ENCODE measurements around the gene TLE7. TPM values are rescaled to one million over a fixed set of nuclear protein-coding genes. Genes with fewer than 3 reads are reported as not detected.

TLE7 gene
- polyA plus RNA-seq, 1 of the 3 experiments (the other 2 are of a cell fraction): not detected

DNA sequence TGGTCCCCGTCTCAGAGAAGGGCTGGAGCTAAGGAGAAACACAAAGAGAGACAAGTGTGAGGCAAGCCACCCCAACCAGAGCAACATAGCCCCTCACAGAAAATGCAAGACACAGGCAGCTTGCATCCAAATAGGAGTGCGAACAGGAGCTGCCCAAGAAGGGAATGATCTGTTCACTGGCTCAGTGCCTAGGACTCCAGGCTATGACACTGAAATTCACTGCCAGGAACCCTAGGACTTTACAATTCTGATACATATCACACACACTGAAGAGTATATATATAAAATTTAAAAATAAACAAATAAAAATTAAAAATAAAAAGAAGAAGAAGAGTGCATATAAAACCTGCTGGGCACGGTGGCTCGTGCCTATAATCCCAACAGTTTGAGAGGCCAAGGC lies 14.9 kb upstream of the TLE7 start:
- Histone ChIP-seq H2AFZ (ENCODE audit: low read depth) (no peak overlapping the region), H3K9me2 (no peaks in the 10 kb centered on the region), H4K20me1 (ENCODE audit: insufficient read depth) (no peaks in the 10 kb centered on the region), H3K27ac (ENCODE audit: low read depth in 2 of 2, low read length in 1 of 2) (no peak overlapping the region), H3F3A (replicated peaks; ENCODE audit: insufficient read depth) (peaks cover 3% of the 10 kb centered on the region), H3K27me3 (ENCODE audit: insufficient read depth) (no peaks in the 10 kb centered on the region), H3K79me2 (ENCODE audit: insufficient read depth) (peaks cover 42% of the 10 kb centered on the region), H3K4me3 (ENCODE audit: low read depth in 2 of 2, low read length in 1 of 2) (no peak overlapping the region), H3K9me3 (no peaks in the 10 kb centered on the region), H3K36me3 (replicated peaks in 1 of 2; ENCODE audit: control insufficient read depth in 1 of 2, insufficient read depth in 2 of 2, low read length in 1 of 2) (peaks cover 39 to 41% of the 10 kb centered on the region in 2 experiments), H3K4me1 (ENCODE audit: control insufficient read depth in 1 of 2, insufficient read depth in 2 of 2, low read depth in 1 of 2, low read length in 1 of 2) (peaks cover 3 to 5% of the 10 kb centered on the region in 2 experiments; a peak in 3 of 4 replicates), H3K4me2 (no peak overlapping the region), H3K9ac (no peak overlapping the region)
- TF ChIP-seq NRF1 (IDR thresholded peaks at IDR 0.05; ENCODE audit: low read depth, low read length) (no peak), TCF12 (IDR thresholded peaks at IDR 0.05) (no peak), MXI1 (IDR thresholded peaks at IDR 0.05; ENCODE audit: low read depth, low read length) (no peak), FOSL2 (IDR thresholded peaks at IDR 0.05; ENCODE audit: borderline replicate concordance, low read depth) (no peak), MEF2A (IDR thresholded peaks at IDR 0.05; ENCODE audit: borderline replicate concordance, low read depth) (no peak)
- TF ChIP-seq, protein P1, sequence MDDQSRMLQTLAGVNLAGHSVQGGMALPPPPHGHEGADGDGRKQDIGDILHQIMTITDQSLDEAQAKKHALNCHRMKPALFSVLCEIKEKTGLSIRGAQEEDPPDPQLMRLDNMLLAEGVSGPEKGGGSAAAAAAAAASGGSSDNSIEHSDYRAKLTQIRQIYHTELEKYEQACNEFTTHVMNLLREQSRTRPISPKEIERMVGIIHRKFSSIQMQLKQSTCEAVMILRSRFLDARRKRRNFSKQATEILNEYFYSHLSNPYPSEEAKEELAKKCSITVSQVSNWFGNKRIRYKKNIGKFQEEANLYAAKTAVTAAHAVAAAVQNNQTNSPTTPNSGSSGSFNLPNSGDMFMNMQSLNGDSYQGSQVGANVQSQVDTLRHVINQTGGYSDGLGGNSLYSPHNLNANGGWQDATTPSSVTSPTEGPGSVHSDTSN (IDR thresholded peaks at IDR 0.05): no peak
- WGBS (ENCODE audit: low lambda C conversion rate): 91% methylated on average over 4 of the region's 4 CpGs
- CTCF ChIA-PET: interaction anchor here (0.7 to 2.2 kb wide), 3 partner anchors 43 to 54 kb away, joined by 3 to 12 read pairs (median 4); no protein-coding TSS in a partner anchor
- POLR2A ChIA-PET: no interaction called here
- no peak for DNase-seq

DNA sequence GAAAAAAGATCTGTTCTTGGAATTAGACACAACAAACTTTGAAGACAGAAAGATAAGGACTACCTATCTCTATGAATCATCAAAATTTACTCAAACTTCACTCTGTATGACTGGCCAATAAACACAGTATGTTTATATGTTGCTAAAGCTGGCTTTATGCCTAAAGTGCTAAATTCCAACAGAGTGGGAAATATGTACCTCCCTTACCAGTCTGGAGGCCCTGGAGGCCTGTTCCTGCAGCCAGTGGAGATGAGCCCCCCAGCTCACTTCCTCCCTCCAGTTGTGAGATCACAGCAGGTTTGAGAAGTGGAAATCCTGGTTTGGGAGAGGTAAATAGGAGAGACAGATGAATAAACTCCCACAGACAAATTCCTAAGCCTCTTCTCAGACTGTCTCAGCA lies 11.2 kb upstream of the TLE7 start:
- CTCF ChIA-PET: interaction anchor here (1.9 kb wide), 1 partner anchor 41 kb away, joined by 7 read pairs; no protein-coding TSS in a partner anchor
- H2AFZ ChIP-seq (ENCODE audit: low read depth): no peak overlapping the region
- H3K27ac ChIP-seq (ENCODE audit: low read depth in 2 of 2, low read length in 1 of 2): no peak overlapping the region
- H3F3A ChIP-seq (replicated peaks; ENCODE audit: insufficient read depth): no peaks in the 10 kb centered on the region
- H3K9me3 ChIP-seq: peaks cover 27% of the 10 kb centered on the region; the same call in 1 of the 2 replicates
- no peak overlapping the region for H3K4me2 ChIP-seq
- no peak overlapping the region; a peak in 1 of 4 replicates for H3K4me3 ChIP-seq (ENCODE audit: low read depth in 2 of 2, low read length in 1 of 2)
- H3K9ac ChIP-seq: no peak overlapping the region
- DNase-seq: no peak
- H3K4me1 ChIP-seq (ENCODE audit: control insufficient read depth in 1 of 2, insufficient read depth in 2 of 2, low read depth in 1 of 2, low read length in 1 of 2): no peaks in the 10 kb centered on the region
- POLR2A ChIA-PET: no interaction called here
- no peak for TF ChIP-seq TAF1 (IDR thresholded peaks at IDR 0.05; ENCODE audit: borderline replicate concordance, low read depth, low read length)
- H3K9me2 ChIP-seq: no peaks in the 10 kb centered on the region
- H3K36me3 ChIP-seq (replicated peaks in 1 of 2; ENCODE audit: control insufficient read depth in 1 of 2, insufficient read depth in 2 of 2, low read length in 1 of 2): peaks cover 76 to 77% of the 10 kb centered on the region in 2 experiments
- no peaks in the 10 kb centered on the region for H3K27me3 ChIP-seq (ENCODE audit: insufficient read depth)
- H4K20me1 ChIP-seq (ENCODE audit: insufficient read depth): no peaks in the 10 kb centered on the region
- peaks cover 4% of the 10 kb centered on the region for H3K79me2 ChIP-seq (ENCODE audit: insufficient read depth)

DNA sequence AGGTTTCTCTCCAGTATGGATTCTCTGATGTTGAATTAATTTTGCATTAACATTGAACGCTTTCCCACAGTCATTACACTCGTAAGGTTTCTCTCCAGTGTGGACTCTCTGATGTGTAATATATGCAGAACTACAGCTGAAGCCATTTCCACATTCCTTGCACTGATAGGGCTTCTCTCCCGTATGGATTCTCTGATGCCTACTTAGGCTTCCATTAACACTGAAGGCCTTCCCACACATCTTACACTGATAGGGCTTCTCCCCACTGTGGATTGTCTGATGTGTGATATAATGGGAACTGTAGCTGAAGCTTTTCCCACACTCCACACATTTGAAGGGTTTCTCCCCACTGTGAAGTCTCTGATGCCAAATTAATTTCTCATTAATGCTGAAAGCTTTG lies 7.2 kb upstream of the TLE7 start:
- WGBS (ENCODE audit: low lambda C conversion rate): 95% methylated on average over 3 of the region's 3 CpGs
- H3K4me3 ChIP-seq (ENCODE audit: low read depth in 2 of 2, low read length in 1 of 2): peak overlapping the region in 1 of 2 experiments; percentile 17; a peak in 1 of 4 replicates
- H3K36me3 ChIP-seq (replicated peaks in 1 of 2; ENCODE audit: control insufficient read depth in 1 of 2, insufficient read depth in 2 of 2, low read length in 1 of 2): peaks cover 58 to 73% of the 10 kb centered on the region in 2 experiments
- no peak overlapping the region for H3K9ac ChIP-seq
- no peaks in the 10 kb centered on the region for H3K9me2 ChIP-seq
- no peak overlapping the region for H2AFZ ChIP-seq (ENCODE audit: low read depth)
- no peak overlapping the region for H3K4me2 ChIP-seq
- POLR2A ChIA-PET: no interaction called here
- no peaks in the 10 kb centered on the region for H3K27me3 ChIP-seq (ENCODE audit: insufficient read depth)
- no peak for DNase-seq
- no peaks in the 10 kb centered on the region for H3K4me1 ChIP-seq (ENCODE audit: control insufficient read depth in 1 of 2, insufficient read depth in 2 of 2, low read depth in 1 of 2, low read length in 1 of 2)
- no peak overlapping the region for H3K27ac ChIP-seq (ENCODE audit: low read depth in 2 of 2, low read length in 1 of 2)
- CTCF ChIA-PET: no interaction called here
- H3F3A ChIP-seq (replicated peaks; ENCODE audit: insufficient read depth): peaks cover 7% of the 10 kb centered on the region
- no peaks in the 10 kb centered on the region for H3K79me2 ChIP-seq (ENCODE audit: insufficient read depth)
- H3K9me3 ChIP-seq: peaks cover 42% of the 10 kb centered on the region; the same call in 1 of the 2 replicates
- H4K20me1 ChIP-seq (ENCODE audit: insufficient read depth): no peaks in the 10 kb centered on the region
- no peak for TF ChIP-seq GATA2 (CRISPR knock-in tag; IDR thresholded peaks at IDR 0.05)
- no peak for TF ChIP-seq TEAD4 (IDR thresholded peaks at IDR 0.05; ENCODE audit: borderline replicate concordance, insufficient read depth)
- no peak for TF ChIP-seq MEF2A (IDR thresholded peaks at IDR 0.05; ENCODE audit: borderline replicate concordance, low read depth)
- TF ChIP-seq, protein P2, sequence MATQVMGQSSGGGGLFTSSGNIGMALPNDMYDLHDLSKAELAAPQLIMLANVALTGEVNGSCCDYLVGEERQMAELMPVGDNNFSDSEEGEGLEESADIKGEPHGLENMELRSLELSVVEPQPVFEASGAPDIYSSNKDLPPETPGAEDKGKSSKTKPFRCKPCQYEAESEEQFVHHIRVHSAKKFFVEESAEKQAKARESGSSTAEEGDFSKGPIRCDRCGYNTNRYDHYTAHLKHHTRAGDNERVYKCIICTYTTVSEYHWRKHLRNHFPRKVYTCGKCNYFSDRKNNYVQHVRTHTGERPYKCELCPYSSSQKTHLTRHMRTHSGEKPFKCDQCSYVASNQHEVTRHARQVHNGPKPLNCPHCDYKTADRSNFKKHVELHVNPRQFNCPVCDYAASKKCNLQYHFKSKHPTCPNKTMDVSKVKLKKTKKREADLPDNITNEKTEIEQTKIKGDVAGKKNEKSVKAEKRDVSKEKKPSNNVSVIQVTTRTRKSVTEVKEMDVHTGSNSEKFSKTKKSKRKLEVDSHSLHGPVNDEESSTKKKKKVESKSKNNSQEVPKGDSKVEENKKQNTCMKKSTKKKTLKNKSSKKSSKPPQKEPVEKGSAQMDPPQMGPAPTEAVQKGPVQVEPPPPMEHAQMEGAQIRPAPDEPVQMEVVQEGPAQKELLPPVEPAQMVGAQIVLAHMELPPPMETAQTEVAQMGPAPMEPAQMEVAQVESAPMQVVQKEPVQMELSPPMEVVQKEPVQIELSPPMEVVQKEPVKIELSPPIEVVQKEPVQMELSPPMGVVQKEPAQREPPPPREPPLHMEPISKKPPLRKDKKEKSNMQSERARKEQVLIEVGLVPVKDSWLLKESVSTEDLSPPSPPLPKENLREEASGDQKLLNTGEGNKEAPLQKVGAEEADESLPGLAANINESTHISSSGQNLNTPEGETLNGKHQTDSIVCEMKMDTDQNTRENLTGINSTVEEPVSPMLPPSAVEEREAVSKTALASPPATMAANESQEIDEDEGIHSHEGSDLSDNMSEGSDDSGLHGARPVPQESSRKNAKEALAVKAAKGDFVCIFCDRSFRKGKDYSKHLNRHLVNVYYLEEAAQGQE (IDR thresholded peaks at IDR 0.05; ENCODE audit: low read depth, low read length): no peak
- no peak for TF ChIP-seq GABPA (IDR thresholded peaks at IDR 0.05; ENCODE audit: low read depth)
- TF ChIP-seq CHD2 (IDR thresholded peaks at IDR 0.05; ENCODE audit: low read length, partially characterized antibody): no peak
- TF ChIP-seq MXI1 (IDR thresholded peaks at IDR 0.05; ENCODE audit: low read depth, low read length): no peak
- no peak for TF ChIP-seq EP300 (IDR thresholded peaks at IDR 0.05; ENCODE audit: borderline replicate concordance in 1 of 2, low read depth in 1 of 2, low read length in 1 of 2)
- TF ChIP-seq SIN3A (IDR thresholded peaks at IDR 0.05; ENCODE audit: borderline replicate concordance, low read depth, low read length): no peak
- TF ChIP-seq, protein P3, sequence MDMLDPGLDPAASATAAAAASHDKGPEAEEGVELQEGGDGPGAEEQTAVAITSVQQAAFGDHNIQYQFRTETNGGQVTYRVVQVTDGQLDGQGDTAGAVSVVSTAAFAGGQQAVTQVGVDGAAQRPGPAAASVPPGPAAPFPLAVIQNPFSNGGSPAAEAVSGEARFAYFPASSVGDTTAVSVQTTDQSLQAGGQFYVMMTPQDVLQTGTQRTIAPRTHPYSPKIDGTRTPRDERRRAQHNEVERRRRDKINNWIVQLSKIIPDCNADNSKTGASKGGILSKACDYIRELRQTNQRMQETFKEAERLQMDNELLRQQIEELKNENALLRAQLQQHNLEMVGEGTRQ (IDR thresholded peaks at IDR 0.05; ENCODE audit: borderline replicate concordance, low read depth, low read length): no peak

Data from SK-N-SH (cell line).